ENCODE measurements around the gene TRAF3.
A peak's percentile ranks its signal among the peaks of the same experiment; 100 is the strongest.
"Not testable (repeated sequence)": the region's sequence is repeated elsewhere in the genome, so short reads cannot be mapped to it uniquely, and the experiment has no call there.

Gene TRAF3

DNA sequence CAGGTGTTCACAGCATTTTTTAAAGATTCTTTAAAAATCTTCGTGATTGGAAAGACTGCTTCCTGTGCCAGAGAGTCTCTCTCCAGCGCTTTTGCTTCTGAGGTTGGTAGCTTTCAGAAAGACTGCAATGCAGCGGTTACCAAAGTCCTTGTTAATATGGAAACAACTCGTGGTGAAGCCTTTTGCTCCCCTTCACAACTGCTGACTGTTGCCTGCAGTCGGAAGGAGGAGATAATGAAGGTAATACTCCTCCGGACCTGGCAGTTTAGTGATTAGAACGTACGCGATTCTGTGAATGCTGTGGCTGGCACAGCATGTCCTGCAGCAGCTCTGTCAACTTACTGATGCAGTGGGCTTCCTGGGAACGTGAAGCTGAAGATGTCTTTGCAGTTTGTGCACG is 50.9 kb downstream of the TRAF3 start:
- no peak for DNase-seq
- TF ChIP-seq POLR2A (IDR thresholded peaks at IDR 0.05; ENCODE audit: low read length) (no peak), GATA1 (IDR thresholded peaks at IDR 0.05; ENCODE audit: low read depth, low read length) (no peak)

DNA sequence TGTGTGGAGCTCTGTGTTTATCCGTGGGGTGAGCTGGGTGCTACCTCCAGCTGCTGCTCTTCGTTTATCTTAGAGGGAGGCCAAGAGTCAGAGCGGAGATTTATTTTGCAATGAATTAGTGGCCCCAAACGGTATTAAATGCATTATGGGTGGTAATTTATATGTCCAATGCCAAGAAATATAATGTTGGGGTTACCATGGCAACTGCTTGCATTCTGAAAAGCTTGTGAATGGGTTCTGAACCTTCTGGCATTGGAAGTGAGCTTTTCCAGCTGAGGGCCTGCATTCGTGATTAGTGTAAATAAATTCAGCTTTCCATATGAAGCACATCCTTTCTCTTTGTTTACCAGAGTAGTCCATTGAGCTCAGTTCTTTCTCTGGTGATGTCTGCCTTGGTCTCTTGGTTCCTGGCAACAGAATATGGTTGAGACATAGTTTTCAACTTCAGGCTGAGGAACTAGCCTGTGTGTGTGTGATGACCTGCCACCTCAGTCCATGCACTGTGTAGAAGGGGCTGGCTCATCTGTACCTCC is 51.8 kb downstream of the TRAF3 start:
- no peak for DNase-seq
- no peak for TF ChIP-seq GATA1 (IDR thresholded peaks at IDR 0.05; ENCODE audit: low read depth, low read length)
- no peak for TF ChIP-seq POLR2A (IDR thresholded peaks at IDR 0.05; ENCODE audit: low read length)

DNA sequence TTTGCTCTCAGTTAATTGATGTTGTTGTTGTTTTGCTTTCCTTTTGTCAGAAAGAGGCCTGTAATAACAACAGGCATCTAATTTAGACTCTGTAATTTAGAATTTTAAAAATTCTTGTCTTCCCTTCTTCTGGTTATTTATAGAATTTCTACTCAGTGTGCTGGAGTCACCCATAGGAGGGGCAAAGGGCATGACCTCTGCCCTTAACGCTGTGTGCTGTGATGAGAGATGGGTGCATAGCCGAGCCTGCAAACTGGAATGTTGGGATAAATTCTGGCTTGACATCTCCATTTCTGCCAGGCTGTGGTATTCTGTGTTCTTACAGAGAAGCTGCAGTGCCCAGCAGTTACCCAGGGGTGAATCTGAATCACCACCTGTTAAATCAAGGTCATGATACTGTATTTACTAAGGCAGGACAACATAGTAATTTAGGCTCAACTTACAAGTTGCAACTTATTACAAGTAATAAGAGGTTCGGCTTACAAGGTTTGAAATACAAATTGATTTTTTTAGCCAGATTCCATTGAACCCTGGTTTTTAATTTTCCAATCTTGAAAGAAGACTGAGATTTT is 53.3 kb downstream of the TRAF3 start:
- no peak for TF ChIP-seq POLR2A (IDR thresholded peaks at IDR 0.05; ENCODE audit: low read length)
- no peak for TF ChIP-seq GATA1 (IDR thresholded peaks at IDR 0.05; ENCODE audit: low read depth, low read length)
- DNase-seq = no peak

DNA sequence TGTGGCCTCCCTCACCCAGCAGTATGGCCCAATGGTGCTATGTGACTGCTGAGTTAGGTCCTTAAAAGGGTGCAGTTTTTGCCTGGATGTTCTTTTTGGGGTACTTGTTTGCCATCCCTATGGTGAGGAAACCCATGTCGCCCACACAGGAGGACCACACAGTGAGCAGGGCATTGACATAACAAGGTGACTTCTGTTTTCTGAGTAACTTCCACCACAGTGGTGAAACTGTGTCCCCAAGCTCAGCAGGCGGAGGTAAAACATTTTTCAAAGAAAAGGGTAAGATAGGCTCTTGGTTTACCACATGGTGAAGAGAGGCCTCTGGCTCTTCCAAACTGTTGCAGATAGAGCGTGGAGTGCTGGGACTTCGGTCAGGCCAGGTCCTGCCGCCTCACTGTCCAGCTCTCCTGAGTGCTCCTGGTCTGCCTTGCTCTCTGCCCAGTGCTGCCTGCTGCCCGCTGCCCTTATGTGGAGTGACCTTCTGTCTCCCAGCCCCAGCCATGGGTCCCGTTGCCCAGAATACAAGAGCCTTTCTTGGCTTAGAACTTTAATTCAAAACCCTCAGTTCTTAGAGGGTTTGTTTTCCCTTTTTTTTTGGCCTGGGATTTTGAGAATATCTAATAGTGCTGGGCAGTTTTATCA is 54.0 kb downstream of the TRAF3 start:
- TF ChIP-seq GATA1 (IDR thresholded peaks at IDR 0.05; ENCODE audit: low read depth, low read length) (no peak), POLR2A (IDR thresholded peaks at IDR 0.05; ENCODE audit: low read length) (no peak)
- no peak for DNase-seq

DNA sequence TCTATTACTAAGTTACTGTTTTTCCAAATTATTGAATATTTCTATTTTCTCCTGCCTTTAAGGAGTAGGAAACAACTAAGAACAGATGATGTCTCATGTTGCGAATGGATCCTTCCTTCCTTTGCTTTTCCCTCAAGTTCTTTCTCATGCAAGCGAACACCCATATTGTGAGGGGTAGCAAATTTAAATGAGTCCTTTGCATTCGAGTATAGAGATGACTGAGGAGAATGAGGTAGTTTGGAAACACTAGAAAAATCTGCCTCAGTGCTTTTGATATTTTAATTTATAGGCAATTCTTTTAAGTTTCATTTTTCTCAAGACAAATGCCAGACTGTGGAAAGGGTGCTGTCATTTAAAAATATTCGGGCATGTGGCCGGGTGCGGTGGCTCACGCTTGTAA is 56.1 kb downstream of the TRAF3 start:
- no peak for DNase-seq
- TF ChIP-seq POLR2A (IDR thresholded peaks at IDR 0.05; ENCODE audit: low read length) = no peak
- TF ChIP-seq GATA1 (IDR thresholded peaks at IDR 0.05; ENCODE audit: low read depth, low read length) = no peak

DNA sequence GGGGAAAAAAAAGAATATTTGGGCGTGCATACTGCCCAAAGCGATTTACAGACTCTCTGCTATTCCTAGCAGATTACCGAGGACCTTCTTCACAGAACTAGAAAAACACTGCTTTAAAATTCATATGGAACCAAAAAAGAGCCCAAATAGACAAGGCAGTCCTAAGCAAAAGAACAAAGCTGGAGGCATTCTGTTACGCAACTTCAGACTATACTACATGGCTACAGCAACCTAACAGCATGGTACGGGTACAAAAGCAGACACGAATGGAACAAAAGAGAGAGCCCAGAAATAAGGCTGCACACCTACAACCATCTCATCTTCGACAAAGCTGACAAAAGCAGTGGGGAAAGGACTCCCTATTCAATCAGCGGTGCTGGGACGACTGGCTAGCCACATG is 56.7 kb downstream of the TRAF3 start:
- TF ChIP-seq POLR2A (IDR thresholded peaks at IDR 0.05; ENCODE audit: low read length) (no peak), GATA1 (IDR thresholded peaks at IDR 0.05; ENCODE audit: low read depth, low read length) (no peak)

DNA sequence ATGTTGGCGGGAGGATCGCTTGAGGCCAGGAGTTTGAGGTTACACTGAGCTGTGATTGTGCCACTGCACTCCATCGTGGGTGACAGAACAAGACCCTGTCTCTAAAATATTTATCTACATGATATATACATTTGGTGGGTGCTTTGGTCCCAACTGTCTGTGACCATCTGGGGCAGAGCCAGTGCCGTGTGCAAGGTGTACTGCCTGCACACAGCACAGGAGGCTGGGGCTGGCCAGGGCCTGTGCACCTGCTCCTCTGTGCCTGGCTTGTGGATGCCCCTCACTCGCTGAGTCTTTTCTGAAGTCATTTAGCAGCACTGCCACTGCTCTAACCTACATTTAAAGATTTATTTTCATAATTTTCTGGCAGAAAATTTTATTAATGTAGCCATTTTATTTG is 58.7 kb downstream of the TRAF3 start:
- DNase-seq = no peak
- TF ChIP-seq POLR2A (IDR thresholded peaks at IDR 0.05; ENCODE audit: low read length) (no peak), GATA1 (IDR thresholded peaks at IDR 0.05; ENCODE audit: low read depth, low read length) (no peak)

More for the DNA sequence above, 56.7 kb downstream of the TRAF3 start:
- DNase-seq = no peak

DNA sequence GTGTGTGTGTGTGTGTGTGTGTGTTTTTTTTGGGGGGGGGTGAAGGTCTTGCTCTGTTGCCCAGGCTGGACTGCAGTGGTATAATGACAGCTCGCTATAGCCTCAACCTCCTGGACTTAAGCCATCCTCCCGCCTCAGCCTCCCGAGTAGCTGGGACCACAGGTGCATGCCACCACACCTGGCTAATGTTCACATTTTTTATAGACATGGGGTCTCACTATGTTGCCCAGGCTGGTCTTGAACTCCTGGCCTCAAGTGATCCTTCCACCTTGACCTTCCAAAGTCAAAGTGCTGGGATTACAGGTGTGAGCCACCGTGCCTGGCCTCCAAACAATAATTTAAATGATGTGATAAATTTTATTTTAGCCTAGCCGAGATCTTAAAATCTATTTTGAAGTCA is 59.9 kb downstream of the TRAF3 start:
- not testable (repeated sequence) for DNase-seq

DNA sequence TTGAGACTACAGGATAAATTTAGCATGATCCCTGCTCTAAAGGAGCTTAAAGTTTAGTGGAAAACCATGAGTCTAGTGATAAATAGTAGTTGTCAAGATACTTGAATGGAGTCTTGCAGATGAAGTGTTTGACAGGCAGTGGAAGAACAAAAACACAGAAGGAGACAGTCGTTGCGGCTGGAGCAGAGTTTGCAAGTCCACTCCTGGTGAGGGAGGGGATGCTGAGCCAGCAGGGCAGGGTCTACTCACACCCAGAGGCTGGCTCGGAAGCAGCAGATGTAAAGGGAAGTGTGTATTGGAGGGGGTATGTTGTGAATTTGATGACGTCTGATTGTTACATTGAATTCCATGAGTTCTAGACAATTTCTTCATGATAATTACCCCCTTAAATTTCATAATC is 61.3 kb downstream of the TRAF3 start:
- TF ChIP-seq GATA1 (IDR thresholded peaks at IDR 0.05; ENCODE audit: low read depth, low read length) (no peak), POLR2A (IDR thresholded peaks at IDR 0.05; ENCODE audit: low read length) (no peak)
- no peak for DNase-seq

DNA sequence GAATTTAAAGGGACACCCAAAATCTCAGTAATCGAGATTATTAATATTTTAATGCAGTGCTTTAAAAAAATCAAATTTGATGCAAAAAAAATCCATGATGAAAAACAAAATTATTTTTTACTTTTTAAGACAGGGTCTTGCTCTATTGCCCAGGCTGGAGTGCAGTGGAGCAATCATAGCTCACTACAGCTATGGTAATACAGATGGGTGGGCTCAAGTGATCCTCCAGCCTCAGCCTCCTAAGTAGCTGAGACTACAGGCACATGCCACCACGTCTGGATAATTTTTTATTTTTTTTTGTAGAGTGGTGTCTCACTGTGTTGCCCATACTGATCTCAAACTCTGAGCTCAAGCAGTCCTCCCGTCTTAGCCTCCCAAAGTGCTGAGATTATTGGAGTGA is 62.9 kb downstream of the TRAF3 start:
- no peak for TF ChIP-seq GATA1 (IDR thresholded peaks at IDR 0.05; ENCODE audit: low read depth, low read length)
- no peak for TF ChIP-seq POLR2A (IDR thresholded peaks at IDR 0.05; ENCODE audit: low read length)
- DNase-seq = no peak

DNA sequence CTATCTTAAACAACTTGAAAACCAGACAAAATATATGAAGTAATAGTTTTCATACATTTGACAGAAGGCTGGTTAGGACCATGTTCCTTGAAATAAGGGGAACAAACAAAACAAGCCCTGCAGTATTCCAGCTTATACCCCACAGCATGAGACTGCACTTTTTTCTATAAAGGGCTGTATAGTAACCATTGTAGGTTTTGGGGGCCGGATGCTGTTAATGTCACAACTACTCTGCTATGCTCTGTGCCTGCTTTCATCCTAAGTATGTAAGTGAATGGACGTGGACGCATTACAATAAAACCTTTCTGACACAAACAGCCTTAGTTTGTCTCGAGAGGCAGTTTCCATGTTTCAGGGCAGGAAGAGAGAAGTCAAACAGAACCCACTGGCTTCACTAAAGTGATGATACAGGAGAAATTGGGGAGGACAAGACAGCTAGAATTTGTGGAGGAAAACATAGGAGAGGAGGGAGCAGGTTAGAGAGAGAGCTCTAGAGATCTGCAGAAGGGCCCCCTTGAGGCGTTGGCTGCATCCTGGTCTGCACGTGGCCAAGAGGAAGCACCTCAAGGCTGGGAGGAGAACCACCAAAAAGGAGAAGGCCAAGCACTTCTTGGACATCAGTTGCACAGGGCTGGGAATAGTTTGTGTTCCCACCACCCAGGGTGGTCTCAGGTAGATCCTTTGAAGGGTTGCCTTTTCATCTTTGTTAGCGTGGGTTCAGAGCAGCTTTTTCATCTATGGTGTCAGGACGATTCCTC is 63.7 kb downstream of the TRAF3 start:
- TF ChIP-seq POLR2A (IDR thresholded peaks at IDR 0.05; ENCODE audit: low read length) = no peak
- no peak for TF ChIP-seq GATA1 (IDR thresholded peaks at IDR 0.05; ENCODE audit: low read depth, low read length)
- DNase-seq = no peak

DNA sequence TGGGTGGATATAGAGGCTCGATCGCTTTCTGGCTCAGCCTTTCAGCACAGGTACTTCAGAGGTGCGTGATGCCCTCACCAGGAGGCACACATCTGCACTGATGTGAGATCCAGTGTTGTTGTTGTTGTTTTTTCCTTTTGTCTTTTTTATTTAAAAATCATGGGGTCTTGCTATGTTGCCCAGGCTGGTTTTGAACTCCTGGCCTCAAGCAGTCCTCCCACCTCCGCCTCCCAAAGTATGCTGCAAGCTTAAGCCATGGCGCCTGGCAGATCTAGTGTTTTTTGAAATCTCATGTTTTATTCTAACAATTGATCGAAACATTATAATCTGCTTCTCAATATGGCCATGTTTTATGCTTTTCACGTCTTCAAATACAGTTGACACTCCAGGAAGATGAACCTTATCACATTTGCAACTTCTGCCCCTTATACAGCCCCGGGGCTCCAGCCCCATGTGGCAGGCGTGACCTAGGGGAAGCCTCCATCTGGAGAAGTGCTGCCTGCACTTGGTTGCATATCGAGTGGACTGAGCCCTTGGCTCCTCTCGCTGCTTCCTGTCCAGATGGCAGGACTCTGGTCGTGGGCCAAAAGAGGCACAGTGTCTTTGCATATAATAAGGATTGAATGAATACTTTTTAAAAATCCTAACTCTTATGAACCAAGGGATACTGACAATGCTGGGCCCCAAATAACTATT is 71.7 kb downstream of the TRAF3 start:
- TF ChIP-seq POLR2A (IDR thresholded peaks at IDR 0.05; ENCODE audit: low read length) (no peak), GATA1 (IDR thresholded peaks at IDR 0.05; ENCODE audit: low read depth, low read length) (no peak)
- no peak for DNase-seq

DNA sequence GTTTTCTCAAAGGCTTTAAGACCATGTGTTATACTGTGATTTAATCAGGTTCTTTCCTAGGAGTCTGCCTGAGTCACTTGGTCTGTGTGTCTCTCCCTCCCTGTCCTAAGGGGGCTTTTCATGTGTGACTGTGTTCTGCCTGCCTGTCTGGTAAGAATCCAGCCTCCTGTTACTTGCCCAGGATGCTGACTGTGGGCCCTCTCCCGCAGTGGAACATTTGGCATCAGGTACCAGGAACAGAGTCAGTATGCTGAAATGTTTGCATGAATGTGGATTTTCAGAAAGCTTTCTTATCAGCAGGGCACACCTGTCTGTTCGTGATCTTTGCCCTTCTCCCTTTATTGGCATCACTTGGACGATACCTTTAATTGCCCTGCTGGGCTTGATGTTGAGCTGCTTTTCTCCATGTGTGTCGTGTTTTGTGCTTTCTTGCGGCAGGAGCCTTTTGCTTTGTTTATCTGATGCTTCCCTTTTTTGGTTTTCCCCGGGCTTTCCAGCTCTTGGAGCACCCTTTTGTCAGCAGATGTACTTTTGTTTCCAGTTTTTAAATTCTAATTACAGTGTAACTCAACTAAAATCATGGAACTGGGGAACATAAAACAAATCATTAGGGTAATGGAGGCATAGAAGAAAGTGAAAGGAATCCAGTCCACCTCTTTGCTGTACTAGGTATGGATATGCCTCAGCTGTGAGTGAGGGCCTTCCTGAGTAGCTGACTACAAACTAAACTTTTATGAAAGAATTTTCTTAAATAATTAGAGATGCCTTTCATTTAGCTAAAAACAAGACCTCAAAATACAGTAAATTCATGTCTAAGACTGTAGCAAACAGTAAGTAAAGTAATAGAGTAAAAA is 72.5 kb downstream of the TRAF3 start:
- DNase-seq = peak; percentile 30 to 31
- TF ChIP-seq GATA1 (IDR thresholded peaks at IDR 0.05; ENCODE audit: low read depth, low read length) = no peak
- TF ChIP-seq POLR2A (IDR thresholded peaks at IDR 0.05; ENCODE audit: low read length) = no peak
